AG10803 (cell line): Measurements from ENCODE around the gene GAL3ST1.
"Not testable (repeated sequence)": the region's sequence is repeated elsewhere in the genome, so short reads cannot be mapped to it uniquely, and the experiment has no call there.

Experiments
- DNase-seq: peaks from one replicate; pipeline ENCODE4 v3.0.0; 2010; ENCODE audit warnings: low read depth
- H3K4me3 ChIP-seq: 2 replicates; pipeline ENCODE4 v1.5.1; 2011; ENCODE audit warnings: mild to moderate bottlenecking, low read length, control low read depth
- CTCF ChIP-seq: conservative IDR thresholded peaks from 2 replicates; pipeline ENCODE4 v1.5.1; 2011; ENCODE audit warnings: mild to moderate bottlenecking, low read length, control low read depth, inconsistent platforms

The GAL3ST1 gene

GRCh38 chr22:30572840-30573593 is 1.4 kb downstream of the GAL3ST1 start:
- no peak for TF ChIP-seq CTCF
- no peak for DNase-seq
- H3K4me3 ChIP-seq = no peak overlapping the region

GRCh38 chr22:30572210-30572609 is 2.3 kb downstream of the GAL3ST1 start:
- H3K4me3 ChIP-seq = no peak overlapping the region
- no peak for DNase-seq
- TF ChIP-seq CTCF = no peak

- no peak overlapping the region for H3K4me3 ChIP-seq
- no peak for DNase-seq
- no peak for TF ChIP-seq CTCF
These were observed 4.7 kb downstream of the GAL3ST1 start for GRCh38 chr22:30569674-30570202.

- no peak for DNase-seq
- H3K4me3 ChIP-seq = no peak overlapping the region
- no peak for TF ChIP-seq CTCF
These were observed 6.2 kb downstream of the GAL3ST1 start for GRCh38 chr22:30568137-30568805.

- H3K4me3 ChIP-seq, DNase-seq: not testable (repeated sequence)
These were observed 7.2 kb downstream of the GAL3ST1 start for GRCh38 chr22:30567277-30567676.

GRCh38 chr22:30566125-30566524 is 8.3 kb downstream of the GAL3ST1 start:
- DNase-seq = no peak
- TF ChIP-seq CTCF = no peak
- no peak overlapping the region for H3K4me3 ChIP-seq

GRCh38 chr22:30565341-30565740 is 9.1 kb downstream of the GAL3ST1 start:
- no peak for TF ChIP-seq CTCF
- H3K4me3 ChIP-seq = no peak overlapping the region
- peak; percentile 35 for DNase-seq
